ENCODE data around the gene C5orf52.
"Not testable (repeated sequence)": the region's sequence is repeated elsewhere in the genome, so short reads cannot be mapped to it uniquely, and the experiment has no call there.

C5orf52 gene

DNA sequence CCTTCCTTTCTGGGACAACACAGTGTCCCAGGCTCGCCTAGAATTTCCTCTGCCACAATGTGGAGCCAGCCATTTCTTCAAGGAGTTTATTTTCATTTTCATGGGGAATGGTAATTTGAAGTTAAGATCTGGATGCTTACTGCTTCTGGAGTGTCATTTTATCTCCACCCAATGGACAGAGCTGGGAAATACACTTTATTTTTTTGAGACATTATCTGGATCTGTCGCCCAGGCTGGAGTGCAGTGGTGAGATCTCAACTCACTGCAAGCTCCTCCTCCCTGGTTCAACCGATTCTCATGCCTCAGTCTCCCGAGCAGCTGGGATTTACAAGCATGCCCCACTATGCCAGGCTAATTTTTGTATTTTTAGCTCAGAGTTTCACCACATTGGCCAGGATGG lies 47.2 kb downstream of the C5orf52 start:
- DNase-seq (ENCODE audit: low read depth in 1 of 2, low spot score in 1 of 2): peak; percentile 41 to 70
- in situ Hi-C loops (cut with HindIII; ENCODE audit: low pct_unique_long_range_greater_than_20kb, low sequenced_read_pairs): no loop called here
- no peak for TF ChIP-seq JUND (IDR thresholded peaks at IDR 0.05; ENCODE audit: low read depth)

DNA sequence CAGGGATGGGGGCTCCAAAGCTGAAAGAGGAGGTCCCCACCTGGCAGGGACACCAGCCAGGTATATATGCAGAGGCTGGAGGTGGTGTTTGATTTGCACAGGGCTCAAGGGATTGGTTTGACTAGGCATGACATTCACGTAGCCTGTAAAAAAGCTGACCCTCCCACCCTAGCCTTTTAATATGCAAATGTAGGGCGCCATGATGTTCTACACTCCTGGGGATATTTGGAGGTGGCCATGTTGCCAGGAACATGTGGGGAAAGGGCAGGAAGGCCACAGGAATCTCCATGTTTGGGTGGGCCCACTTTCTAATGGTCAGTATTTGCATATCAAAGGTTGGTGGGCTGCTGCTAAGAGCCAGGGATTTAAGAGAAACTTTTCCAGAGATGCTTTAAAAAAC lies 47.9 kb downstream of the C5orf52 start:
- DNase-seq (ENCODE audit: low read depth in 1 of 2, low spot score in 1 of 2): no peak
- in situ Hi-C loops (cut with HindIII; ENCODE audit: low pct_unique_long_range_greater_than_20kb, low sequenced_read_pairs): no loop called here
- no peak for TF ChIP-seq JUND (IDR thresholded peaks at IDR 0.05; ENCODE audit: low read depth)

DNA sequence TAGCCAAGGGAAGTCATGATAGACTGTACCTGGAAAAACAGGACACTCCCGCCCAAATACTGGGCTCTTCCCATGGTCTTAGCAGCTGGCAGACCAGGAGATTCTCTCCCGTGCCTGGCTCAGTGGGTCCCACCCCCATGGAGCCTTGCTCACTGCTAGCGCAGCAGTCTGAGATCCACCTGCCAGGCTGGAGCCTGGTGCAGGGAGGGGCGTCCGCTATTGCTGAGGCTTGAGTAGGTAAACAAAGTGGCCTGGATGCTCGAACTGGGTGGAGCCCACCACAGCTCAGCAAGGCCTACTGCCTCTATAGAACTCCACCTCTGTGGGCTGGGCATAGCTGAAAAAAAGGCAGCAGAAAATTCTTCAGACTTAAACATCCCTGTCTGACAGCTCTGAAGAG lies 49.8 kb downstream of the C5orf52 start:
- no peak for DNase-seq (ENCODE audit: low read depth in 1 of 2, low spot score in 1 of 2)
- TF ChIP-seq JUND (IDR thresholded peaks at IDR 0.05; ENCODE audit: low read depth): no peak
- in situ Hi-C loops (cut with HindIII; ENCODE audit: low pct_unique_long_range_greater_than_20kb, low sequenced_read_pairs): no loop called here

DNA sequence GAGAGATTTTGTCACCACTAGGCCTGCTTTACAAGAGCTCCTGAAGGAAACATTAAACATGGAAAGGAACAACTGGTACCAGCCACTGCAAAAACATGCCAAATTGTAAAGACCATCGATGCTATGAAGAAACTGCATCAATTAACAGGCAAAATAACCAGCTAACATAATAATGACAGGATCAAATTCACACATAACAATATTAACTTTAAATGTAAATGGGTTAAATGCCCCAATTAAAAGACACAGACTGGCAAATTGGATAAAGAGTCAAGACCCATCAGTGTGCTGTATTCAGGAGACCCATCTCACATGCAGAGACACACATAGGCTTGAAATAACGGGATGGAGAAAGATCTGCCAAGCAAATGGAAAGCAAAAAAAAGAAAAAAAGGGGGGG lies 51.6 kb downstream of the C5orf52 start:
- DNase-seq (ENCODE audit: low read depth in 1 of 2, low spot score in 1 of 2); in situ Hi-C loops (cut with HindIII; ENCODE audit: low pct_unique_long_range_greater_than_20kb, low sequenced_read_pairs): not testable (repeated sequence)

DNA sequence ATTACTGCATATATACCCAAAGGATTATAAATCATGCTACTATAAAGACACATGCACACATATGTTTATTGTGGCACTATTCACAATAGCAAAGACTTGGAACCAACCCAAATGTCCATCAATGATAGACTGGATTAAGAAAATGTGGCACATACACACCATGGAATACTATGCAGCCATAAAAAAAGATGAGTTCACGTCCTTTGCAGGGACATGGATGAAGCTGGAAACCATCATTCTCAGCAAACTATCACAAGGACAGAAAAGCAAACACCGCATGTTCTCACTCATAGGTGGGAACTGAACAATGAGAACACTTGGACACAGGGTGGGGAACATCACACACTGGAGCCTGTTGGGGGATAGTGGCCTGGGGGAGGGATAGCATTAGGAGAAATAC lies 55.3 kb downstream of the C5orf52 start:
- DNase-seq (ENCODE audit: low read depth in 1 of 2, low spot score in 1 of 2); in situ Hi-C loops (cut with HindIII; ENCODE audit: low pct_unique_long_range_greater_than_20kb, low sequenced_read_pairs): not testable (repeated sequence)

DNA sequence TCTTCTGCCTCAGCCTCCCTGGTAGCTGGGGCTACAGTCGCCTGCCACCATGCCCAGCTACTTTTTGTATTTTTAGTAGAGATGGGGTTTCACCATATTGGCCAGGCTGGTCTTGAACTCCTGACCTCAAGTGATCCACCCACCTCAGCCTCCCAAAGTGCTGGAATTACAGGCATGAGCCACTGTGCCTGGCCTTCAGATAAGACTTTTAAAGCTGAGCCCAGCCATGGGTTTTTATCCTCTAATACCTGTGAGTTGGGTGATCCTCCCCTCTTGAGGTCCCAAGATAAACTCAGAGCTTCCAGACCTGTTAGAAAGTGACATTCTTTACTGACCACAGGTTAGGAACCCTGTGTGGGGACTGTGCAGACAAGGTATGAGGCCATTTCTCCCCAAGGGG lies 56.5 kb downstream of the C5orf52 start:
- DNase-seq (ENCODE audit: low read depth in 1 of 2, low spot score in 1 of 2); in situ Hi-C loops (cut with HindIII; ENCODE audit: low pct_unique_long_range_greater_than_20kb, low sequenced_read_pairs): not testable (repeated sequence)
